Breast epithelium (tissue), 3 donors: ENCODE measurements around the gene ATXN7L1.

Experiments
- CTCF ChIP-seq, 3 donors: fragments of 450-650 bp; IDR thresholded peaks; one replicate each; pipeline ENCODE4 v1.5.1; 2016 to 2017; ENCODE audit warnings: antibody characterized with exemption in 3 of 3, mild to moderate bottlenecking in 3 of 3, moderate library complexity in 3 of 3
- POLR2A ChIP-seq: fragments of 450-650 bp; IDR thresholded peaks from one replicate; pipeline ENCODE4 v1.6.1; 2016; ENCODE audit warnings: antibody characterized with exemption, mild to moderate bottlenecking, moderate library complexity

DNA sequence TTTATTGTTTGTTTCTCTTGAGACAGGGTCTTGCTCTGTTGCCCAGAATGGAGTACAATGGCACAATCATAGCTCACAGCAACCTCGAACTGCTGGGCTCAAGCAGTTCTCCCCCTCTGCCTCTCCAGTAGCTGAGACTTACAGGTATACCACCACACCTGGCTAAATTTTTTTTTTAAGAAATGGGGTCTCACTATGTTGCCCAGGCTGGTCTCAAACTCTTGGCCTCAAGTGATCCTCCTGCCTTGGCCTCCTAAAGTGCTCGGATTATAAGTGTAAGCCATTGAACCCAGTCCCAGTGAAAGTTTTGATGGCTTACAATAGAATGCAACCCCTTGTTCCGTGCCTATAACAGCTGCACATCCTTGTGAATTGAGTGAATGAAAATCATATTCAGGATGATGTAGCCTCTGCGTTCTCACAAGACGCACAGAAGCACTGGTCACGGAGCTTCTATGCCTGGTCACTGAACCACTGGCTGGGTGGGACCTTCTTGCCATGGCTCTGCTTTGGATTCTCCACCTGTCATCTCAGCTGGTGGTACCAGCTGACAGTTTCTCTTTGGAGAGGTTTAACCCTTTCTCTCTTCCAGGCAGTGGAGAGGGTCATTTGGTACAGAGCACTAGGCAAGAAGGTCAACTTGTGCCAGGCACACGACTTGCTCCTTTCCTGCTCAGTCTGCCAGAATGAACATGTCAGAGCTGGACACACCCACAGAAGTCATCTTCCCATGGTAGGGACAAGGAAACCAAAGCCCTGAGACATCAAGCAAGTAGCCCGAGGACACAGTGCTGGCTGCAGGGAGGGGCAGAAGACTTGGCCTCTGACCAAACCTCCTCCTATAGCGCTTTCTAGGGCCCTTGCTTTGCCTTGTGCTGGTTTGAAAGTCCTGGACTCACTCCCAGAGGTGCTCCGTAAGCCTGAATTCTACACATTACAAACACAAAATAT is 89.6 kb downstream of the ATXN7L1 start:
- TF ChIP-seq CTCF (IDR thresholded peaks at IDR 0.05) (no peak), POLR2A (no peak)
